ENCODE results near the gene DUOXA2. TPM values are rescaled to one million over a fixed set of nuclear protein-coding genes. Genes with fewer than 3 reads are reported as not detected.

Gene DUOXA2
- total RNA-seq, 1 experiment from 2014 or later = 1.6 TPM

DNA sequence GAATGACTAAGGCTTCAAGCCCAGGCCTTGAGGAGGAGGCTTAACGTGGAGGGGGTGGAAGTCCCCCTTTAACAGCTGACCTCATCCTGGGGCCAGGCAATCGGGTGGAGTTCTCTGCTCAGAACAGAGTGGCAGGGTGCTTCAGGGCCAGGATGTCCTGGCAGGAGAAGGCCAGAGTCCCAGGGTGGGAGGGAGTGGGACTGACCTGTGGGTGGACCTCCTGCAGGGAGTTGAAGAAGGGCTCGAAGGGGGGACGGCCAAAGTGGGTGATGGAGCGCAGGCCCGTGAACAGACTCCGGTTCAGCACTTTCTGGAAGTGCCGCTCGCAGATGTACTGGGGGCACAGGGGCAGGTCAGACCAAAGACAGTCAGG is 19.8 kb upstream of the DUOXA2 start:
- no TSS peak for BruUV-seq (replicated peaks)
- no peaks in the 10 kb centered on the region for H3K9me3 ChIP-seq
- Mint-ChIP-seq H3K27ac (ENCODE audit: unreplicated experiment) (no peak overlapping the region), H3K9me3 (ENCODE audit: unreplicated experiment) (no peaks in the 10 kb centered on the region), H3K4me1 (ENCODE audit: low read depth, unreplicated experiment) (peaks cover 21% of the 10 kb centered on the region), H3K27me3 (ENCODE audit: insufficient read depth, unreplicated experiment) (no peaks in the 10 kb centered on the region), H3K36me3 (ENCODE audit: insufficient read depth, unreplicated experiment) (no peaks in the 10 kb centered on the region), H3K4me3 (ENCODE audit: unreplicated experiment) (no peak overlapping the region)
- peaks cover 24% of the 10 kb centered on the region for H3K4me1 ChIP-seq
- DNase-seq = no peak
- ChIA-PET CTCF (no interaction called here), POLR2A (no interaction called here)
- H3K4me3 ChIP-seq (ENCODE audit: low read depth, low read length) = no peak overlapping the region
- no peaks in the 10 kb centered on the region for H3K27me3 ChIP-seq (replicated peaks; ENCODE audit: control insufficient read depth, insufficient read depth, low read length)
- TF ChIP-seq, protein P1, sequence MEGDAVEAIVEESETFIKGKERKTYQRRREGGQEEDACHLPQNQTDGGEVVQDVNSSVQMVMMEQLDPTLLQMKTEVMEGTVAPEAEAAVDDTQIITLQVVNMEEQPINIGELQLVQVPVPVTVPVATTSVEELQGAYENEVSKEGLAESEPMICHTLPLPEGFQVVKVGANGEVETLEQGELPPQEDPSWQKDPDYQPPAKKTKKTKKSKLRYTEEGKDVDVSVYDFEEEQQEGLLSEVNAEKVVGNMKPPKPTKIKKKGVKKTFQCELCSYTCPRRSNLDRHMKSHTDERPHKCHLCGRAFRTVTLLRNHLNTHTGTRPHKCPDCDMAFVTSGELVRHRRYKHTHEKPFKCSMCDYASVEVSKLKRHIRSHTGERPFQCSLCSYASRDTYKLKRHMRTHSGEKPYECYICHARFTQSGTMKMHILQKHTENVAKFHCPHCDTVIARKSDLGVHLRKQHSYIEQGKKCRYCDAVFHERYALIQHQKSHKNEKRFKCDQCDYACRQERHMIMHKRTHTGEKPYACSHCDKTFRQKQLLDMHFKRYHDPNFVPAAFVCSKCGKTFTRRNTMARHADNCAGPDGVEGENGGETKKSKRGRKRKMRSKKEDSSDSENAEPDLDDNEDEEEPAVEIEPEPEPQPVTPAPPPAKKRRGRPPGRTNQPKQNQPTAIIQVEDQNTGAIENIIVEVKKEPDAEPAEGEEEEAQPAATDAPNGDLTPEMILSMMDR (IDR thresholded peaks at IDR 0.05; ENCODE audit: insufficient read depth in 1 of 2, low read depth in 1 of 2, low read length in 1 of 2, severe bottlenecking in 1 of 2, unreplicated experiment in 1 of 2) = no peak
- H3K36me3 ChIP-seq (ENCODE audit: control insufficient read depth, insufficient read depth, low read length) = no peaks in the 10 kb centered on the region
- intact Hi-C loops (cut with micrococcal nuclease; ENCODE audit: unreplicated experiment) = no loop called here

DNA sequence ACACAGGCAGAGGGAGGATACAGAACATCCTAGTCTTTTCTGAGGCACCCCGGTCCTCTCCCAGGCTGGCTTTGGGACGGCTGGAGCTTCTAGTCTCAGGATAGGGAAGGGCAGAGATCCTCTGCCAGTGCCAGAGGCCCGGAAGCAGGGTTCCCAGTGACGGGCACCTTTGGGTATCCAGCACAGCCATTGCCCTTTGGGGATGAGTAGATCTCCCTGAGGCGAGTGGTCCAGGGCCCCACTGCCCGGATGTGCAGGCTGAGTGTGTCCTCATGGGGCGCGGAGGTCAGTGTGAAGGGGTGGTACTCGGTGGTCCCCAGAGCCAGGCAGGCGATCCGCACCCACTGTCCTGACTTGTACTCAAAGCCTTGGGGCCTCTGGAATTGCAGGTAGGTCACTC is 18.5 kb upstream of the DUOXA2 start:
- POLR2A ChIA-PET = no interaction called here
- CTCF ChIA-PET = interaction anchor here (0.9 kb wide), 1 partner anchor 15 kb away, joined by 3 read pairs; no protein-coding TSS in a partner anchor
- no peaks in the 10 kb centered on the region for H3K27me3 Mint-ChIP-seq (ENCODE audit: insufficient read depth, unreplicated experiment)

DNA sequence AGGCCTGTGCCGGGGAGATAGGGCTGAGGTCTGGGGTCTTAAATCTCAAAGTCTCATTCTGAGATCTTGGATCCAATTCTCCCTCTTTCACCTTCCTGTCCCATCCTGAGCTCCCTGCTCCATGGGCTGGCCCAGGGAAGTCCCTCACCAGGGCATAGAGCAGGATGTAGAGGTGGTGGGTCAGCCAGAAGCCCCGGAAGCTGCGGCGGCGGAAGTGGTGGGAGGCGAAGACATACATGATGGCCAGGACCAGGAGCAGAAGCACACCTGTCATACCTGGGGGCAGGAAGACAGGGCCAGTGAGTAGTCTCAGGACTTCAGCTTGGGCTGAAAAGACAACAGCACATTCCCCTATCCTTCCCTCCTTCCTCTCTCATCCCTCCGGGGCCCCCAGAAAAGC is 16.7 kb upstream of the DUOXA2 start:
- H3K4me3 Mint-ChIP-seq (ENCODE audit: unreplicated experiment) = no peak overlapping the region
- TF ChIP-seq, protein P1 (IDR thresholded peaks at IDR 0.05; ENCODE audit: insufficient read depth in 1 of 2, low read depth in 1 of 2, low read length in 1 of 2, severe bottlenecking in 1 of 2, unreplicated experiment in 1 of 2) = no peak
- Histone ChIP-seq H3K36me3 (ENCODE audit: control insufficient read depth, insufficient read depth, low read length) (no peaks in the 10 kb centered on the region), H3K27me3 (replicated peaks; ENCODE audit: control insufficient read depth, insufficient read depth, low read length) (no peaks in the 10 kb centered on the region), H3K4me3 (ENCODE audit: low read depth, low read length) (no peak overlapping the region), H3K9me3 (no peaks in the 10 kb centered on the region), H3K4me1 (no peaks in the 10 kb centered on the region)
- BruUV-seq (replicated peaks) = no TSS peak
- no peaks in the 10 kb centered on the region for H3K36me3 Mint-ChIP-seq (ENCODE audit: insufficient read depth, unreplicated experiment)
- no peak for DNase-seq
- H3K9me3 Mint-ChIP-seq (ENCODE audit: unreplicated experiment) = no peaks in the 10 kb centered on the region
- ChIA-PET CTCF (interaction anchor here (1.2 to 2.2 kb wide), 2 partner anchors 21 to 29 kb away, joined by 5 to 8 read pairs; no protein-coding TSS in a partner anchor), POLR2A (no interaction called here)
- intact Hi-C loops (cut with micrococcal nuclease; ENCODE audit: unreplicated experiment) = no loop called here
- H3K4me1 Mint-ChIP-seq (ENCODE audit: low read depth, unreplicated experiment) = peaks cover 4% of the 10 kb centered on the region
- no peaks in the 10 kb centered on the region for H3K27me3 Mint-ChIP-seq (ENCODE audit: insufficient read depth, unreplicated experiment)
- no peak overlapping the region for H3K27ac Mint-ChIP-seq (ENCODE audit: unreplicated experiment)

More for the DNA sequence above, 18.5 kb upstream of the DUOXA2 start:
- no peaks in the 10 kb centered on the region for H3K27me3 ChIP-seq (replicated peaks; ENCODE audit: control insufficient read depth, insufficient read depth, low read length)
- Mint-ChIP-seq H3K9me3 (ENCODE audit: unreplicated experiment) (no peaks in the 10 kb centered on the region), H3K4me3 (ENCODE audit: unreplicated experiment) (no peak overlapping the region), H3K36me3 (ENCODE audit: insufficient read depth, unreplicated experiment) (no peaks in the 10 kb centered on the region), H3K27ac (ENCODE audit: unreplicated experiment) (no peak overlapping the region), H3K4me1 (ENCODE audit: low read depth, unreplicated experiment) (peaks cover 13% of the 10 kb centered on the region)
- DNase-seq = no peak
- no TSS peak for BruUV-seq (replicated peaks)
- no peak overlapping the region for H3K4me3 ChIP-seq (ENCODE audit: low read depth, low read length)
- intact Hi-C loops (cut with micrococcal nuclease; ENCODE audit: unreplicated experiment) = no loop called here
- TF ChIP-seq, protein P1 (IDR thresholded peaks at IDR 0.05; ENCODE audit: insufficient read depth in 1 of 2, low read depth in 1 of 2, low read length in 1 of 2, severe bottlenecking in 1 of 2, unreplicated experiment in 1 of 2) = no peak
- peaks cover 11% of the 10 kb centered on the region for H3K4me1 ChIP-seq
- no peaks in the 10 kb centered on the region for H3K36me3 ChIP-seq (ENCODE audit: control insufficient read depth, insufficient read depth, low read length)
- no peaks in the 10 kb centered on the region for H3K9me3 ChIP-seq
